ENCODE data around the gene C1orf159. TPM values are rescaled to one million over a fixed set of nuclear protein-coding genes. Genes with fewer than 3 reads are reported as not detected.

The C1orf159 gene
- total RNA-seq, 1 donor from 2014 or later: 30.0 TPM

- H3K4me1 Mint-ChIP-seq (ENCODE audit: low read depth): peaks cover 11% of the 10 kb centered on the region
- H3K4me3 Mint-ChIP-seq: peak overlapping the region; percentile 58
- DNase-seq (ENCODE audit: low spot score): no peak
- no peaks in the 10 kb centered on the region for H3K9me3 Mint-ChIP-seq
- intact Hi-C loops (cut with micrococcal nuclease): loop anchor here (5.0 kb wide), 1 partner anchor 198 kb away; the partner anchor contains the start of genes B3GALT6 and SDF4
- no peak overlapping the region for H3K27ac Mint-ChIP-seq
- no peaks in the 10 kb centered on the region for H3K36me3 Mint-ChIP-seq (ENCODE audit: low read depth)
- peaks cover 22% of the 10 kb centered on the region for H3K27me3 Mint-ChIP-seq (ENCODE audit: insufficient read depth)
Observed at GRCh38 chr1:1034439-1034781, 81.5 kb downstream of the C1orf159 start.

- Mint-ChIP-seq H3K36me3 (ENCODE audit: low read depth) (no peaks in the 10 kb centered on the region), H3K27ac (no peak overlapping the region), H3K9me3 (no peaks in the 10 kb centered on the region), H3K27me3 (ENCODE audit: insufficient read depth) (peaks cover 20% of the 10 kb centered on the region), H3K4me3 (peak overlapping the region; percentile 58), H3K4me1 (ENCODE audit: low read depth) (peaks cover 6% of the 10 kb centered on the region)
- no peak for DNase-seq (ENCODE audit: low spot score)
- intact Hi-C loops (cut with micrococcal nuclease): loop anchor here (1.0 to 5.0 kb wide), 7 partner anchors 15 to 259 kb away; partner anchors contain the start of genes B3GALT6, C1orf159, ISG15 and SDF4
Observed at GRCh38 chr1:1033731-1034438, 82.0 kb downstream of the C1orf159 start.

GRCh38 chr1:1033009-1033587, 82.8 kb downstream of the C1orf159 start:
- DNase-seq (ENCODE audit: low spot score): peak; percentile 84

GRCh38 chr1:1032424-1032823, 83.5 kb downstream of the C1orf159 start:
- DNase-seq (ENCODE audit: low spot score): no peak
- H3K27me3 Mint-ChIP-seq (ENCODE audit: insufficient read depth): peaks cover 10% of the 10 kb centered on the region
- peak overlapping the region; percentile 63 for H3K27ac Mint-ChIP-seq
- H3K4me1 Mint-ChIP-seq (ENCODE audit: low read depth): no peaks in the 10 kb centered on the region
- H3K4me3 Mint-ChIP-seq: peak overlapping the region; percentile 64
- intact Hi-C loops (cut with micrococcal nuclease): loop anchor here (2.0 to 5.0 kb wide), 3 partner anchors 20 to 260 kb away; partner anchors contain the start of genes B3GALT6, ISG15 and SDF4
- no peaks in the 10 kb centered on the region for H3K36me3 Mint-ChIP-seq (ENCODE audit: low read depth)
- H3K9me3 Mint-ChIP-seq: no peaks in the 10 kb centered on the region

More at GRCh38 chr1:1033009-1033587, 82.8 kb downstream of the C1orf159 start:
- Mint-ChIP-seq H3K36me3 (ENCODE audit: low read depth) (no peaks in the 10 kb centered on the region), H3K27me3 (ENCODE audit: insufficient read depth) (peaks cover 14% of the 10 kb centered on the region), H3K27ac (no peak overlapping the region), H3K4me3 (peak overlapping the region; percentile 37), H3K9me3 (no peaks in the 10 kb centered on the region), H3K4me1 (ENCODE audit: low read depth) (no peaks in the 10 kb centered on the region)
- intact Hi-C loops (cut with micrococcal nuclease): loop anchor here (1.0 to 5.0 kb wide), 7 partner anchors 14 to 260 kb away; partner anchors contain the start of genes B3GALT6, C1orf159, ISG15 and SDF4

Other genes starting within 250 kb of the C1orf159 start
- gene SAMD11, start 192.2 kb downstream of the C1orf159 start, total RNA-seq: not detected in 2 replicates
- 180 TPM in 2 replicates for gene NOC2L, start 156.8 kb downstream of the C1orf159 start, total RNA-seq
- gene KLHL17, start 155.5 kb downstream of the C1orf159 start, total RNA-seq: 47.3 and 49.7 TPM in 2 replicates
- gene PLEKHN1, start 149.6 kb downstream of the C1orf159 start, total RNA-seq: 1.7 and 1.8 TPM in 2 replicates
- gene PERM1, start 134.0 kb downstream of the C1orf159 start, total RNA-seq: not detected in 2 replicates
- gene HES4, start 116.0 kb downstream of the C1orf159 start, total RNA-seq: 1.8 and 2.9 TPM in 2 replicates
- 52.9 and 53.7 TPM in 2 replicates for gene ISG15, start 102.6 kb downstream of the C1orf159 start, total RNA-seq
- 25.8 and 30.3 TPM in 2 replicates for gene AGRN, start 96.0 kb downstream of the C1orf159 start, total RNA-seq
- 0.10 TPM in 1 of 2 replicates, not detected in the other for gene RNF223, start 41.8 kb downstream of the C1orf159 start, total RNA-seq
- gene TTLL10, start 57.8 kb upstream of the C1orf159 start, total RNA-seq: 0.10 and 0.15 TPM in 2 replicates
- gene TNFRSF18, start 90.5 kb upstream of the C1orf159 start, total RNA-seq: 350 and 356 TPM in 2 replicates
- 788 and 811 TPM in 2 replicates for gene TNFRSF4, start 98.1 kb upstream of the C1orf159 start, total RNA-seq
- gene SDF4, start 115.9 kb upstream of the C1orf159 start, total RNA-seq: 202 TPM in 2 replicates
- gene B3GALT6, start 116.1 kb upstream of the C1orf159 start, total RNA-seq: 45.9 and 46.3 TPM in 2 replicates
- 2.2 and 4.1 TPM in 2 replicates for gene C1QTNF12, start 130.6 kb upstream of the C1orf159 start, total RNA-seq
- 95.6 and 99.5 TPM in 2 replicates for gene UBE2J2, start 157.8 kb upstream of the C1orf159 start, total RNA-seq
- gene SCNN1D, start 164.3 kb upstream of the C1orf159 start, total RNA-seq: 2.5 TPM in 2 replicates
- gene ACAP3, start 191.8 kb upstream of the C1orf159 start, total RNA-seq: 47.7 and 55.1 TPM in 2 replicates
- 34.6 and 36.8 TPM in 2 replicates for gene PUSL1, start 192.5 kb upstream of the C1orf159 start, total RNA-seq
- 144 and 147 TPM in 2 replicates for gene INTS11, start 208.6 kb upstream of the C1orf159 start, total RNA-seq
- gene CPTP, start 208.7 kb upstream of the C1orf159 start, total RNA-seq: 13.6 and 14.6 TPM in 2 replicates
- gene TAS1R3, start 215.2 kb upstream of the C1orf159 start, total RNA-seq: 0.22 and 0.34 TPM in 2 replicates
- 66.5 and 72.2 TPM in 2 replicates for gene DVL1, start 233.3 kb upstream of the C1orf159 start, total RNA-seq
- gene MXRA8, start 242.5 kb upstream of the C1orf159 start, total RNA-seq: 0.18 and 0.20 TPM in 2 replicates